Endometrial microvascular endothelial cells (primary cell): Measurements from ENCODE around the gene ZBTB7C. TPM values are rescaled to one million over a fixed set of nuclear protein-coding genes. Genes with fewer than 3 reads are reported as not detected.

Source experiments
- in situ Hi-C: cut with HindIII; loops from 2 replicates; pipeline ENCODE4 v1.10.0; 2017; ENCODE audit warnings: low sequenced_read_pairs, low pct_unique_long_range_greater_than_20kb; ENCODE audit errors: inconsistent ontology term
- total RNA-seq: library from RNA; depleted of rRNA; stranded (reverse); fragments of >200 nt; gene quantifications from one replicate; pipeline ENCODE4 v1.2.3, GENCODE V29; 2015; ENCODE audit errors: inconsistent ontology term

The ZBTB7C gene
- total RNA-seq, 1 donor from 2014 or later = not detected

DNA sequence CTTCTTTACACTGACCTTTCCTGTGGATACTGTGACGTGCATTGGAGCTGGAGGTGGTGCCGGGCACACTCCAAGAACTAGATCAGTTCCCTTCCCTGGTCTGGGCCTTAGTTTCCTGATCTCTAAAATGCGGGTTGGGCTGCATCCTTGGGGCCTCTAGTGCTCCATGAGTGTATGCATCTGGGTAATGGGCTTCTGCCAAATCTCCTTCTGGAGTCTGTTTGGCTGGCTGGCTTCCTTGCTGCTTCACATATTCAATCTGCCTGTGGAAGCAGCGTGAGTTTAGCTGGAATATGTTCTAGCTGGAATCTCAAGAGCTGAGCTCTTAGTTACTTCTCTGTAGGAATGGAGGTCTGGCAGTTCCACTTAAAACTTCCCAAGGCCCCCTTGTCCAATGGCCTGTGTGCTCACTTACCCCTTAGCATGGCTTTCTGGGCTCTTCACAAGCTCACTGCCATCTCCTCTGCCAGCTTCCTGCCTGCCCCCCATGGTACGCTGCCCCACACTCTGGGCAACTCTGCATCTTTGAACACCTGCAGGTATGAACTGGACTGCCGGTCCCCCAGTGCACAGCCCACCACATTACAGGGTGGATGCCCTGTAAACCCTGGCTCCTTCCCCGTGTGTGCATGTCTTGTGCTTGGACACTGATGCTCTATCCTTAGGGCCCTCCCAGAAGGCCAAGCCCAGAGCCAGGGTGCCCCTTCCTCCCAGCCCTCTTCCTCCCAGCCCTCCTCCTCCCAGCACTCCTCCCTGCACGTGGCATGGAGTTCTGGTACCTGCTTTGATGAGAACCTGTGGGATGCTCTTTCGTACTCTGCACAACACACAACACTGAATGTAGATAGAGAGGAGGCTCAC lies 375.2 kb downstream of the ZBTB7C start:
- in situ Hi-C loops = no loop called here

GRCh38 chr18:48032876-48033789 lies 376.1 kb downstream of the ZBTB7C start:
- in situ Hi-C loops = no loop called here

- in situ Hi-C loops = no loop called here
Measured at GRCh38 chr18:48031641-48032040, 377.5 kb downstream of the ZBTB7C start.

- in situ Hi-C loops = no loop called here
Measured at GRCh38 chr18:48030616-48031480, 378.3 kb downstream of the ZBTB7C start.

DNA sequence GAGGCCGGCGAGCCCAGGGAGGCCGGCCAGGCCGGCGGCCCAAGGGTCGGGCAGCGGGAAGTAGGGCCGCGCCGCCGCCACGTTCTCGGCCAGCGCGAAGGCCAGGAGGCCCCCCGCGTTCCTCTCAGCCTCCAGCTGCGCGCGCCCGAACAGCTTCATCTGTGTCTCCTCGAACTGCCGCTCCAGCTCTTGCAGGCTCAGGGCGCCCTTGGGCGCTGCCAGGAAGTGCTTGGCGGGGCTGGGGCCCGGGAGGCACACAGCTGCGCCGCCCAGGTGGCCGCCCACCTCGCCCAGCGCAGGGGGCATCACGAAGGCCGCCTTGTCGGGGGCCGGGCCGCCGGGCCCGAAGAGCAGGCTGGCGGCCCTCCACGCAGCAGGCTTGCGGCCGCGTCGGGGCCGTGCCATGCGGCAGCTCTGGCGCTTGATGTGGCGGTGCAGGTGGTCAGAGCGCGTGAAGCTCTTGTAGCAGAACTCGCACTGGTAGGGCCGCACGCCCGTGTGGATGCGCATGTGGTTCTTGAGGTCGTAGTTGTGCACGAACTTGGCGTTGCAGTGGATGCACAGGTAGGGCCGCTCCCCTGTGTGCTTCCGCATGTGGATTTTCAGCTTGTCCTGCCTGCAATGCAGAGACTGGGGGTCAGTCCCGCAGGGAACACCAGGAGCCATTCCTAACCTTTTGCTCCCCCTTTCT lies 379.7 kb downstream of the ZBTB7C start:
- in situ Hi-C loops = no loop called here

DNA sequence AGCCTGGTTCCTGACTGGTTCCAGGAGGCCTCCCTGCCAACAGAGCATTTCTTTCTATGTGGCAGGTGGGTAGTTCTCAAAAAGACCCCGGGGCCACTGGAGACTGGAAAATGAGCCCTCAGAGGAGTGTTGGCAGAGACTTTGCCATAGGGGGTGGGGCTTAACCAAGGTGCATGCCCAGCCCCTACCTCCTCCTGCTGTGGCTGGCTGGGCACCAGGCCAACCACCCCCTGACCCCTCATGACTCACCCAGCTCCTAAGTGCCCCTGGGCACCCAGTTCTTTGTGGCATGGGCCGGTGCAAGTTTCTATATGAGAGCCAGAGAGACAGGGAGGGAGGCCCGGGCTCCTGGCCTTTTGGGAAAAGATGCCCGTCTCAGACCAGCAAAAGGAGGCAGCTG lies 380.5 kb downstream of the ZBTB7C start:
- in situ Hi-C loops = no loop called here

DNA sequence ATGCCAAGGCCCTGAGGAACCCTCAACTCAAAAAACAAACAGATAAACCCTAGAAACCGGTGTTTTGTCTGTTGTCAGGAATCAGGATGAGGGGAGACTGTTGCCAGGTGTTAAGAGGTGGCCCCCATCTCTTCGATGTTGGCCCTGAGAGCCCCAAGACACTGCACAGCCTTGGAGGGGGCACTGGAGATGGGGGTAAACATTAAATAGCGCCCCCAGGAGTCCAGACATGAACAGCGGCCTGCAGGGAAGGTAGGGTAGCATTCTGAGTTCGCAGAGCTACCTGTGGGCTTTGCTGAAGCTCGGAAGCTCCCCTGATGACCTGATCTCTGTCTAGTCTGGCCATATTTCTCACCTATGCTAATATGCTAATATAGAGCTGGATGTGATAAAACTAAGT lies 381.1 kb downstream of the ZBTB7C start:
- in situ Hi-C loops = no loop called here

DNA sequence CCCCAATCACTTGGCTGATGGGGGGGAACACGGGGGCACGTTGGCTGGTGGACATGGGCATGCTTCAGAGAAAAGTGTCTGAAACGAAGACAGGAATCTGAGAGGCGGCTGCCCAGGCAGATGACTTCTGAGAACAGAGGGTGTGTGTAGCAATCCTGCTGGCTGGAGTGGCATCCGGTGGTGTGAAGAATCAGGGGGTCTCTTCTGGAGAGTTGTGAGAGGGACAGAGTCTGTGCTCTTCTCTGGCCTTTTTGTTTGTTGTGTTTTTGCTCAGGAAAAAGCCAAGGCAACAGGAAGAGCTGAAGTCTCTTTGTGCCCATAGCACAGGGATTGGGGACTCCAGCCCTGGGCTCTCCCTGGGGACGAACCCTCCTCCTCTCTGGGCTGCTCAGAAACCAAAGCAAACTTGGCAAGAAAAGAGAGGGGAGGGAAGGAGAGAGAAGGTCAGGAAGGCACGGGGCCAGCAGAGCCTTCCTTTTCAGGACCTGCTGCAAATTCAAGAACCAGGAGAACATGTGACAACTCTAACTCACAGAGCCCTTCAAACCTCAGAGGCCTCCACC lies 381.7 kb downstream of the ZBTB7C start:
- in situ Hi-C loops = no loop called here

DNA sequence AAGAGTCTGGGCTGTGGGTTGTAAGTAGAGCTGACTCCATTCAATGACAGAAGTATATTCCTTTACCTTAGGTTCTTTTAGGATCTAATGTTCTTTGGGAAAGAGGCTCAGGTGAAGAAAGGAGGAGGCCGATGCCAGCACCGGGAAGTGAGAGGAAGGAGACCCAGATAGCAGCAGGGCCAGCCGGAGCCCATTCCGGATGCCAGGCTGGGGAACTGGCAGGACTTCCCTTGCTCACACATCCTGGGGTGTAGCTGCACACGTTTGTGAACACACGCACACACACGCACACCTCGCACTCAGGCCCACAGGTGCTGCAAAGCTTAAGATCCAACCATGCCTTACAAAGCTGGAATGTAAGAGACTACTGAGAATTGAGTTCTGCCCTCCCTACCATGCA lies 383.0 kb downstream of the ZBTB7C start:
- in situ Hi-C loops = no loop called here

- in situ Hi-C loops = no loop called here
Measured at GRCh38 chr18:48024881-48025660, 384.1 kb downstream of the ZBTB7C start.

GRCh38 chr18:48024009-48024512 lies 385.1 kb downstream of the ZBTB7C start:
- in situ Hi-C loops = no loop called here

DNA sequence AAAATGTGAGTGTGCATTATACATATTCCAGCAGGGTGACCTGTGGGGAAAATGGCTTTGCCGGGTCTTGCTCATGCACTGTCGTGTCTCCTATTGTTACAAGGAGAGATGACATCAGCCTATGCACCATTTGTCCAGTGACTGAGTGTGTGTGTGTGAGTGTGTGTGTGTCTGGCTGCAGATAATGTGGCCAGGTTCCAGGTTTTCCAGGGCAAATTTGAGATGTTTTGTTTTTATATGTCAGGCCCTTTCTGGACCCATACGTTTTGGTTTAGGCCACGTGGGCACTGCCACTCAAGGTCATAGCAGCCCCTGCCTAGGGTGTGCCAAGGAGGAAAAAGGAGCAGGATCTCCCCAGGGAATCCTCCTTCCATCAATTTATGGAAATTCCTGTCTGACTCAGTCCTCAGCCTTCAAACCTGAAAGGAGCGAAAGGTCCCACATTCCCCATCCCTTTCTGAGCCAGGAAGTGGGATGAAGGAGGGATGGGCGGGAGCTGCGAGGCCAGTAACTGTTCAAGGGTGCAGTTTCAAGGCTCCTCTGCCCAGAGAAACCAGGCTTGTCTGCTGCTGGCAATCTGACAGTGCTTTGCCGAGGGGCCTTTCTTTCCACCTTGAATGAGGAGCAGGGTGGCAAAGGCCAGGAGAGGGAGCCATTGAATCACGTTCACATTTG lies 385.7 kb downstream of the ZBTB7C start:
- in situ Hi-C loops = no loop called here

DNA sequence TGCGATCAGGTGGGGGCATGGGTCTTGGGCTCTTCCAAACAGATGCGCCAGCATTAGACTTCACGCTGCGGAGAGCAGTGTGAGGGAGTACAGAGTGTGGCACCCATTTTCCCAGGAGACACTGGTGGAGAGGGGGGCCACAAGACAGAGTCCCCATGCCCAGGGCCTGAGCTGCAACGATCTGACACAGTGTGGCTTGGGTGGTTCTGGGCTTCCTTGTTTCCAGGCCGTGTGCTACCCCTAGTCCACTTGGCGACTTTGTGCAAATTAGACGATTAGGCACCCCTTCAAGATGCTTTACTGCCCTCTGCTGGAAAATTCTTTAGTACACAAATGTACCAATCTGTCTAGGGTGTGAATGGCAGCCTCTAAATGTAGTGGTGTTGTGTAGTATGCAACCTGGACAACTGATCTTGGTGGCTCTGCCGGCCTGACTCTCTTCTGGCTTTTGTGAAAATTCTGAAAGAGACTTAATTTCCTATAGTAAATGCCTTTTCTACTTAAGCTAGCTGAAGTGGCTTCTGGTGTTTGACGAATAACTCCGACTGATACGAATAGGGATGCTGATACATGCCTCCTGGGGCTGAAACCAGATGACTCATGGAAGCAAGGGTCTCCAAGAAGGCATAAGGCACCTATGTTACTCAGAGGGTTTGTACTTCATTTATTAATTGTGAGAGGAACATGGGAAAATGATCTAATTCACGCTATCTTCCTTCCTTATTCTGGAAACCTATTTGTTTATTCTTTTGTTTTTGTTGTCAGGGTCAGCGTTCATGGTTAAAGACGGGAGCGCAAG lies 386.5 kb downstream of the ZBTB7C start:
- in situ Hi-C loops = no loop called here

DNA sequence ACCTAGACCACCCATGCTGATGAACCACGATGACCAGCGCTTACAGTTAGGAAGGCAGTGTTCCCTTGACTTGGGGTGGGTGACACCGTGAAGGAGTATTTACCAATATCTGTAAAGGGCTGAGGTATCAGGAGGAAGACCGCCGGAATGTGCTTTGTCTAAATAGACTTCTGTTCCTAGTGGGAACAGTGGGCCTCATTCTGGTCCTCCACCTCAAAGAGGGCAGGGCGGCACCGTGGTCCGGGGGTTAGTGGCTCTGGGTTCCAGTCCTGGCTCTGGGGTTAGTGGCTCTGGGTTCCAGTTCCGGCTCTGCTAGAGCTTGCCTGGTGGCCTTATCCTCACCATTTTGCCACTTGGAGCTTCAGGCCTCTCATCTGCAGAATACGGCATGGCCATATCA lies 387.2 kb downstream of the ZBTB7C start:
- in situ Hi-C loops = no loop called here

- in situ Hi-C loops = no loop called here
Measured at GRCh38 chr18:48021273-48021914, 387.8 kb downstream of the ZBTB7C start.
